Measurements from ENCODE around the gene VTI1A. TPM values are rescaled to one million over a fixed set of nuclear protein-coding genes. Genes with fewer than 3 reads are reported as not detected.

The VTI1A gene
- total RNA-seq, 1 donor from 2014 or later = 36.9 TPM

DNA sequence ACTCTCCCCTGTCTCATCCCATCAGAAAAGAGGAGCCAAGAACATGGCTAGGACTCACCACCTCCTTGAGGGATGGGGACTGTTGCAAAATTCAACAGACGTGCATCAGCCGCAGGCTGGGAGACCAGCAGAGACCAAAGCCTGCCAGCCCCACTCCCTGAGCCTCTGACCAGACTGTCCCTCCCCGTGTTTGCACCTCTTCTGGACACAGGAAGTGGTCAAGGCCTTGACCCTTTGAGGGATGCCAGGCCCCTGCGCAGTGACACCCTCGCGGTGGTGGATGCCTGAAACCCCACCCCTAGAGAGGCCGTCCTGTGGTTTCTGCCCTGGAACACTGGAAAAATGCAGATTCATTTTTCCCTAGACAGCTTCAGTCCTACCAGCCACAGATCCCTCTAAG is 374.6 kb downstream of the VTI1A start:
- H3K4me1 ChIP-seq = no peaks in the 10 kb centered on the region
- H3K27ac ChIP-seq = no peak overlapping the region
- no peak for DNase-seq
- intact Hi-C loops (cut with DNase I) = no loop called here
- H3K27me3 ChIP-seq (ENCODE audit: low read depth) = no peaks in the 10 kb centered on the region
- no peaks in the 10 kb centered on the region for H3K9me3 ChIP-seq
- no peaks in the 10 kb centered on the region for H3K36me3 ChIP-seq
- no peak overlapping the region for H3K4me3 ChIP-seq
- no peak for ATAC-seq
- TF ChIP-seq, protein P1, sequence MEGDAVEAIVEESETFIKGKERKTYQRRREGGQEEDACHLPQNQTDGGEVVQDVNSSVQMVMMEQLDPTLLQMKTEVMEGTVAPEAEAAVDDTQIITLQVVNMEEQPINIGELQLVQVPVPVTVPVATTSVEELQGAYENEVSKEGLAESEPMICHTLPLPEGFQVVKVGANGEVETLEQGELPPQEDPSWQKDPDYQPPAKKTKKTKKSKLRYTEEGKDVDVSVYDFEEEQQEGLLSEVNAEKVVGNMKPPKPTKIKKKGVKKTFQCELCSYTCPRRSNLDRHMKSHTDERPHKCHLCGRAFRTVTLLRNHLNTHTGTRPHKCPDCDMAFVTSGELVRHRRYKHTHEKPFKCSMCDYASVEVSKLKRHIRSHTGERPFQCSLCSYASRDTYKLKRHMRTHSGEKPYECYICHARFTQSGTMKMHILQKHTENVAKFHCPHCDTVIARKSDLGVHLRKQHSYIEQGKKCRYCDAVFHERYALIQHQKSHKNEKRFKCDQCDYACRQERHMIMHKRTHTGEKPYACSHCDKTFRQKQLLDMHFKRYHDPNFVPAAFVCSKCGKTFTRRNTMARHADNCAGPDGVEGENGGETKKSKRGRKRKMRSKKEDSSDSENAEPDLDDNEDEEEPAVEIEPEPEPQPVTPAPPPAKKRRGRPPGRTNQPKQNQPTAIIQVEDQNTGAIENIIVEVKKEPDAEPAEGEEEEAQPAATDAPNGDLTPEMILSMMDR (IDR thresholded peaks at IDR 0.05) = no peak

DNA sequence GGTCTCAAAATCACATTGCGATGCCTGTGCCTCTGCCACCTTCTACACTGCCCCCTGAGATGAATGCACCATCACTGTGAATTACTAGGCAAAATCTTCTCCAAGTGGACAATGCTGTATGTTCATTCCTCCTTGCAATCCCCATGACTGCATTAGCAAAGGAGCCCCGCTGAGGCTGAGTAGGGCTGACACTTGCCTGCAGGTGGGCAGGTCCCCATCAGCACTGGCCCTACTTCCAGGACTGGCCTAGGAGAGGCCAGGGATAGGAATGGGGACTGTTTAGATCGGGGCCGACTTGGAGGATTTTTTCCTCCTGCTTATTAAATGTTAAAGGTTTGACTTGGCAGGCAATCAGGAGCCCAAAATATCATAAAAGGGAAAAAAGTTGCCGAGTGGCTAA is 376.0 kb downstream of the VTI1A start:
- TF ChIP-seq, protein P1 (IDR thresholded peaks at IDR 0.05) = no peak
- intact Hi-C loops (cut with DNase I) = no loop called here
- no peaks in the 10 kb centered on the region for H3K9me3 ChIP-seq
- H3K27me3 ChIP-seq (ENCODE audit: low read depth) = no peaks in the 10 kb centered on the region
- no peaks in the 10 kb centered on the region for H3K36me3 ChIP-seq
- no peak overlapping the region for H3K4me3 ChIP-seq
- no peak overlapping the region for H3K27ac ChIP-seq
- no peaks in the 10 kb centered on the region for H3K4me1 ChIP-seq
- DNase-seq (no peak), ATAC-seq (no peak)

DNA sequence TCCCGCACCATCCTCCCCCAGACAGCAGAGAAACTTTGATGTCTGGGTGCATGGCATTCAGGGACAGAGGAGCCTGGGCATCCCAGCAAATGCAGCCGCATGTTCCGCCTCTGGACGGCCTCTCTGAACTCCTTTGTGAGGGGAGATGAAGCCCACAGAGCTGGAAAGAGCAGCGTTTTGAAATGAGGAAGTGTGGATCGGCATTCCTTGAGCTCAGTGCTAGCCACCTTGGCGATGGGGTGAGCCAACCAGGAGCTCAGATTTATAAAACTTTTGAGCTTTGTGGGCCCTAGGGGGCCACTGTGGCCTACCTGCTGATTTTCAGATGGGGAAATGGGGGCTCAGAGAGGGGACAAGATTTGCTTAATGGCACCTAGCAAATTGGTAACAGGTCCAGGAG is 376.6 kb downstream of the VTI1A start:
- Histone ChIP-seq H3K4me1 (no peaks in the 10 kb centered on the region), H3K36me3 (no peaks in the 10 kb centered on the region), H3K9me3 (no peaks in the 10 kb centered on the region), H3K27ac (no peak overlapping the region), H3K4me3 (no peak overlapping the region), H3K27me3 (ENCODE audit: low read depth) (no peaks in the 10 kb centered on the region)
- TF ChIP-seq, protein P1 (IDR thresholded peaks at IDR 0.05) = no peak
- intact Hi-C loops (cut with DNase I) = no loop called here
- ATAC-seq = no peak
- DNase-seq = no peak

DNA sequence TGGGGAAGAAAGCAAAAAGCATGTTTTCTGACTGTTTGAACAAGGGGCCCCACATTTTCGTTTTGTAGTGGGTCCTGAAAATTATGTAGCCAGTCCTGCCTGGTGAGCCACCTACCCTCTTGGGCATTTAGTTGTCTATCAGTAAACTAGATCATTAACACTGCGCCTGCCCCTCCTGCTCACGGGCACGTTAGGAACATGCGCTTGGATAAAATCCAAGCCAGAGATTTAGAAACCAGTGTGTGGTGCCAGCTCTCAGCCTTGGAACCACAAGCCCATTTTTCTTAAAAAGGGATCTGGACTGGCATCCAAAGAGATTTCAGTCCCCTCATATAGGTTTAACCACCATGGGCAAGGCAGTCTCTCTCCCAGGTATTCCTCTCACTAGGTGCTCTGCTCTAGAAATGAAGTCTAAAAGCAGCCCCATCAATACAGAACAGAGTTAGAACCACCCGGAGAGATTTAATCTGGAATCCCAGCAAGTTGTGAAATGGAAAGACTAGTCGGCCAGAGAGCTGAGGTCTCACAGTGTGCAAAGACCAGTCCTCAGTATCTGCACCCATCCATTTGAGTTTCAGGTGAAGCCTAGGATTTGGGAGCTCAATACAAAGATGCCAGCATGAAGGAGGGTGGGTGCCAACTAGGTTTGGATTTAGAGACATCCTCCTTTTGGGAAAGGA is 379.1 kb downstream of the VTI1A start:
- no peaks in the 10 kb centered on the region for H3K27me3 ChIP-seq (ENCODE audit: low read depth)
- DNase-seq (no peak), ATAC-seq (no peak)
- H3K4me1 ChIP-seq = no peaks in the 10 kb centered on the region
- H3K4me3 ChIP-seq = no peak overlapping the region
- H3K9me3 ChIP-seq = no peaks in the 10 kb centered on the region
- no peak overlapping the region for H3K27ac ChIP-seq
- no peaks in the 10 kb centered on the region for H3K36me3 ChIP-seq
- TF ChIP-seq, protein P1 (IDR thresholded peaks at IDR 0.05) = no peak
- intact Hi-C loops (cut with DNase I) = no loop called here

DNA sequence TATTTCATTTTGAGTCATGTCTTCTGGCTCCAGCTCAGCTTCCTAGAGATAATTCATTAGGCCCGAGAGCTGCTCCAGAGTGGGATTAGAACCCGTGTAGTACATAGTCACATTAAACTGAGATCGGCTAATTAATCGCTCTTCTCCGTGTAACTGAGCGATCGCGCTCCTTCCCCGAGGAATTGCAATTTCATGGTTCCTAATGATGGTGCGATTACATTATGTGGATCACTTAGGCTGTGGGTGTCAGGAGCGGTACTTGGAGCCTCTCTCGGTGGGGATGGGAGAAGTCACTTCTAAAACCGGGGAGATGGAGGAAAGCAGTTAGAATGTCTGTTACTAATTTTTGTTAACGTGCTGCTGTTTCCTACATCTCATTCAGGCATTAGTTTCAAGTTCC is 380.1 kb downstream of the VTI1A start:
- ATAC-seq (no peak), DNase-seq (no peak)
- TF ChIP-seq, protein P1 (IDR thresholded peaks at IDR 0.05) = no peak
- no peaks in the 10 kb centered on the region for H3K27me3 ChIP-seq (ENCODE audit: low read depth)
- H3K4me3 ChIP-seq = no peak overlapping the region
- H3K27ac ChIP-seq = no peak overlapping the region
- intact Hi-C loops (cut with DNase I) = no loop called here
- H3K9me3 ChIP-seq = no peaks in the 10 kb centered on the region
- H3K36me3 ChIP-seq = no peaks in the 10 kb centered on the region
- no peaks in the 10 kb centered on the region for H3K4me1 ChIP-seq
